Ovary (tissue), 3 donors: Measurements from ENCODE around the gene PADI3.

Experiments
- CTCF ChIP-seq, 3 donors: fragments of 450-650 bp in 2 of 3; fragments of 200-600 bp in 1 of 3; IDR thresholded peaks; one replicate each; pipeline versions ENCODE4 v1.5.1 to v1.8.0; 2016 to 2022; ENCODE audit warnings: antibody characterized with exemption in 3 of 3, mild to moderate bottlenecking in 1 of 3
- POLR2A ChIP-seq: fragments of 450-650 bp; IDR thresholded peaks from one replicate; pipeline ENCODE4 v1.6.1; 2017; ENCODE audit warnings: antibody characterized with exemption, mild to moderate bottlenecking, moderate library complexity
- donor health status: DM: no; HTN: no; CAD: no.

- no peak for TF ChIP-seq POLR2A
- no peak for TF ChIP-seq CTCF (IDR thresholded peaks at IDR 0.05)
Measured at GRCh38 chr1:17222557-17222956, 26.3 kb upstream of the PADI3 start.
